ENCODE measurements around the gene TMX1. TPM values are rescaled to one million over a fixed set of nuclear protein-coding genes. Genes with fewer than 3 reads are reported as not detected.

The TMX1 gene
- total and polyA plus RNA-seq, 7 donors: 6.6 to 16.1 (median 11.0) TPM

GRCh38 chr14:51248016-51248987 is 8.3 kb downstream of the TMX1 start:
- H3K36me3 ChIP-seq (ENCODE audit: insufficient read depth in 1 of 2, low read depth in 1 of 2): peaks cover 0 to 87% of the 10 kb centered on the region in 2 donors
- no peaks in the 10 kb centered on the region for H3K27me3 ChIP-seq (ENCODE audit: insufficient read depth in 3 of 3, low read length in 2 of 3)
- intact Hi-C loops (cut with DNase I): no loop called here
- H3K27ac ChIP-seq: no peak overlapping the region
- H3K4me1 ChIP-seq: no peaks in the 10 kb centered on the region
- no peaks in the 10 kb centered on the region for H3K9me3 ChIP-seq
- ATAC-seq: no peak
- no peak overlapping the region for H3K4me3 ChIP-seq
- TF ChIP-seq, protein P1, sequence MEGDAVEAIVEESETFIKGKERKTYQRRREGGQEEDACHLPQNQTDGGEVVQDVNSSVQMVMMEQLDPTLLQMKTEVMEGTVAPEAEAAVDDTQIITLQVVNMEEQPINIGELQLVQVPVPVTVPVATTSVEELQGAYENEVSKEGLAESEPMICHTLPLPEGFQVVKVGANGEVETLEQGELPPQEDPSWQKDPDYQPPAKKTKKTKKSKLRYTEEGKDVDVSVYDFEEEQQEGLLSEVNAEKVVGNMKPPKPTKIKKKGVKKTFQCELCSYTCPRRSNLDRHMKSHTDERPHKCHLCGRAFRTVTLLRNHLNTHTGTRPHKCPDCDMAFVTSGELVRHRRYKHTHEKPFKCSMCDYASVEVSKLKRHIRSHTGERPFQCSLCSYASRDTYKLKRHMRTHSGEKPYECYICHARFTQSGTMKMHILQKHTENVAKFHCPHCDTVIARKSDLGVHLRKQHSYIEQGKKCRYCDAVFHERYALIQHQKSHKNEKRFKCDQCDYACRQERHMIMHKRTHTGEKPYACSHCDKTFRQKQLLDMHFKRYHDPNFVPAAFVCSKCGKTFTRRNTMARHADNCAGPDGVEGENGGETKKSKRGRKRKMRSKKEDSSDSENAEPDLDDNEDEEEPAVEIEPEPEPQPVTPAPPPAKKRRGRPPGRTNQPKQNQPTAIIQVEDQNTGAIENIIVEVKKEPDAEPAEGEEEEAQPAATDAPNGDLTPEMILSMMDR (IDR thresholded peaks at IDR 0.05): no peak
- WGBS, 3 donors: 87 to 93% (median 90%) methylated on average over 4 of the region's 4 CpGs
- DNase-seq: no peak

GRCh38 chr14:51251486-51251885 is 11.4 kb downstream of the TMX1 start:
- Histone ChIP-seq H3K9me3 (no peaks in the 10 kb centered on the region), H3K36me3 (ENCODE audit: insufficient read depth in 1 of 2, low read depth in 1 of 2) (peaks cover 0 to 98% of the 10 kb centered on the region in 2 donors), H3K27ac (no peak overlapping the region), H3K4me3 (no peak overlapping the region), H3K27me3 (ENCODE audit: insufficient read depth in 3 of 3, low read length in 2 of 3) (no peaks in the 10 kb centered on the region), H3K4me1 (no peaks in the 10 kb centered on the region)
- no peak for DNase-seq
- TF ChIP-seq, protein P1 (IDR thresholded peaks at IDR 0.05): no peak
- 90 to 96% (median 95%) methylated on average over 4 of the region's 4 CpGs for WGBS, 3 donors
- intact Hi-C loops (cut with DNase I): no loop called here
- ATAC-seq: no peak

DNA sequence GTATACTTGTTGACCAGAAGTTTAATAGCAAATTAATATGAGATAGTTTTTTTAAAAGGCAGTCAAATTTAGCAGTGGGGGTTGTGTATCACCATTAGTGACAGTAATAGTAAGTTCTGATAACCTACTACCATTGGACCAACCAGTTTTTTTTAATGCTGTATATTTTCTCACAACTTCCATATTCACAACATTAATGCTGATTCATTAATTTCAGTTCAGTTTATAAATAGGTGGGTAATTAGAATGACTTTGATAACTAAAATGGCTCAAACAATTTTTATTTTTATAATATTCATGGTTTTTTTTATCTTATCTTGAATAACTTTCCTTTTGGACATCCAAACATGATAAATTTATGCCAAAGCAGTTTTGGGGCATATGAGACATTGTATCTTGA is 13.8 kb downstream of the TMX1 start:
- H3K4me3 ChIP-seq: no peak overlapping the region
- ATAC-seq (no peak), DNase-seq (no peak)
- TF ChIP-seq, protein P1 (IDR thresholded peaks at IDR 0.05): no peak
- intact Hi-C loops (cut with DNase I): no loop called here
- H3K27ac ChIP-seq: no peak overlapping the region
- no peaks in the 10 kb centered on the region for H3K27me3 ChIP-seq (ENCODE audit: insufficient read depth in 3 of 3, low read length in 2 of 3)
- no peaks in the 10 kb centered on the region for H3K4me1 ChIP-seq
- H3K36me3 ChIP-seq (ENCODE audit: insufficient read depth in 1 of 2, low read depth in 1 of 2): peaks cover 0 to 95% of the 10 kb centered on the region in 2 donors
- H3K9me3 ChIP-seq: no peaks in the 10 kb centered on the region

DNA sequence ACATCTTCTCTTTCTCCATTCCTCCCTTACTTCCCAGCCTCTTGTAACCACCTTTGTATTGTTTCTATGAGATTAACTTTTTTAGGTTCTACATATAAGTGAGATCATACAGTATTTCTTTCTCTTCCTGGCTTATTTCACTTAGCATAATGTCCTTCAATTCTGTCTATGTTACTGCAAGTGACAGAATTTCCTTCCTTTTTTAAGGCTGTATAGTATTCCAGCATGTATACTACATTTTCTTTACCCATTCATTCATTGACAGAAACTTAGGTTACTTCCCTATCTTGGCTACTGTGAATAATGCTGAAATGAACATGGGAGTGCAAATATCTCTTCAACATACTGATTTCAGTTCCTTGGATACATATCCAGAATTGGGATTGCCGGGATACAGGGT is 18.2 kb downstream of the TMX1 start:
- no peaks in the 10 kb centered on the region for H3K27me3 ChIP-seq (ENCODE audit: insufficient read depth in 3 of 3, low read length in 2 of 3)
- TF ChIP-seq, protein P1 (IDR thresholded peaks at IDR 0.05): no peak
- intact Hi-C loops (cut with DNase I): no loop called here
- no peaks in the 10 kb centered on the region for H3K9me3 ChIP-seq
- no peak overlapping the region for H3K27ac ChIP-seq
- peaks cover 0 to 63% of the 10 kb centered on the region in 2 donors for H3K36me3 ChIP-seq (ENCODE audit: insufficient read depth in 1 of 2, low read depth in 1 of 2)
- no peak overlapping the region for H3K4me3 ChIP-seq
- 98 to 100% (median 98%) methylated on average over 1 of the region's 1 CpG for WGBS, 3 donors
- no peak for DNase-seq
- no peak for ATAC-seq
- no peaks in the 10 kb centered on the region for H3K4me1 ChIP-seq

Measured in psoas muscle (tissue), 8 donors.